Suppressor macrophage (primary cell): ENCODE results near the gene LBH.

ENCODE experiments used
- DNase-seq, 4 experiments: peaks; one replicate each; pipeline ENCODE4 v3.0.0-alpha.2; 2020 to 2022

LBH gene

DNA sequence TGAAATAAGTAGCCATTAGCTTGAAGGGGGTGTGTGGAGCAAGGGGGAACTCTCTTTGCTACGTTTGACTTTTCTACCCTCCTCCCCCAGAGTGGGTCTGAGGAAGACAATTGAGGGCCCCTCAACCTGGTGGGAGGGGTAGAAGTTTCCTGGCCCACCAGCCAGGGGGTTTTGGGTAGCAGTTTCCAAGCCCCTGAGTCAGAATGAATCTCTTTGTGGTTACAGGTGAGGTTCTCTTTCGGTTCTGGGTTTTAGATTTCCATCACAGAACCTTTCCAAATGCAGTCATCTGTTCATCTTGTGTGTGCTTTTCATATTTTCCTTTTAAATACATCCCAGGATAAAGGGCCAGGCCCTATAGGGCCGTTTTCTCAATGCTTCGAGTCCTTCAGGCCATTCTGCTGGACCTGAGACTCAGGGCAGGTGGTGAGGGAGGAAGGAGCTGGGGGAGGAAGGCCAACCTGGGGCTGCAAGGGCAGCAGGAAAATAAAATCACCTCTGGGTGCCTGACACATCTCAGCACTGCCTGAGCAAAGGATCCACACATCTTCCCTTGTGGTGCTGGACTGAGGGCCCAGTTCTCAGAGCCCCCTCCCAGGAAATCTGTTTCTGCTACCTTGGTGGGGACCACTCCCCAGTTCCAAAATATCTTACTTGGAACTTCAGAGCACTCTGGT lies 4.7 kb downstream of the LBH start:
- DNase-seq: no peak

DNA sequence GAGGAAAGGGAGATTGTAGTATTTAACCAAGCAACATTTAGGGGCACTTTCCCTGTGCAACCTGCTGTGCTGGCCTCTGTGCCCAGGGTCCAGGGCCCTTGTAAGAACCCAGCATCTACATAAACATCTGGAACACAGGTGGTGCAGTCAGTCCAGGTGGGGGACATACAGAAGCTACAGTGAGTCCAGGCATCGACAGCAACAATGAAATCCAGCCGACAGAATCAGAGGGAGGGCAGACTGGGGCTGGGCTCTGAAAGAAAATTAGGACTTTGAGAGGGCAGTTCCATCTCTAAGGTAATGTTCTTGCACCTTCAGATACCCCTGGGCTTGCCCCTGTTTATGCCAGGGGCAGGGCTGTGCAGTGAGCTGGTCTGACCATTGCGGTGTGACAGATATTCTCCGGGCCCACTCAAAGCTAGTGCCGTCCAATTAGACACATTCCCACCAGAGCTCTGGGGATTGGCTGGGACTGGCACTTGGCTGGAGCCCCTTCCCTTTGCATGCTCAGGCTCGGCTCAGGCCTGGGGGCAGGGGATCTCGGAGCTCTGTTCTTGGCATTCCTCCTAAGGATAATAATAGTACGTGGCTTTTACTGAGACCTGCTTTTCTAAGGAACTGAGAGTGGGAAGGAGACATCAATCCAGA lies 5.4 kb downstream of the LBH start:
- no peak for DNase-seq

DNA sequence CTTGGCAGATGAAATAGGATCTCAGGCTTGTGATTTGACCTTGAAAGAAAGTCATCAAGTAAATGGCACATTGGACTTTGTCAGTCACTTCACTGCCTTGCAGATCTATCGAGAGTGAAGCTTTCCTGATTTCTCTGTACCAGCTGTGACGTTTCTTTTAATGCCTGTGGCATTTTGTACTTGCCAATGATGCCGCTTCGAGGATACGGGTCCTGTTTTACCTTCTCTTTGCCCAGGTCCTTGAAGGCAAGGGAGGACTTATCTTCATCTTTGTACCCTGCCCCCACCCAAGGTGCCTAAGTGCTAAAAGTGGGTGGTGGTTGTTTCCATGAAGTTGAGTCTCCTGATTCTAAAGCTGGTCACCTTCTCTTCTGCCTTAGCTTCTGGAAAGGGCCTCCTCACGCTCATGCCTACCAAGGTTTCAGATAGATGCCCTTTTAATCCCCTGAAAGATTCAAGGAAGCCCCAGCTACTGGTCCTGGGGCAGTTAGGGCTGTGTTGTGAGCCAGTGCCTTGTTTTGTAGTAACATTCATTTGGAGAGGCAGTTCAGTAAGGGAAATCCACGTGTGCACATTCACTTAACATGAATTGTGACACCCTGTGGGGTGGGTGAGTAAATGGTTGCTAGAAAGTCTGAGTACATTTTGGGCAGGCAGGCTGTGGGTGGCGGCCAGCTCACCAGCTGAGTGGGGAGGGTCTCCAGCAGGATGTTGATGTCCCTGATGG lies 6.1 kb downstream of the LBH start:
- no peak for DNase-seq

DNA sequence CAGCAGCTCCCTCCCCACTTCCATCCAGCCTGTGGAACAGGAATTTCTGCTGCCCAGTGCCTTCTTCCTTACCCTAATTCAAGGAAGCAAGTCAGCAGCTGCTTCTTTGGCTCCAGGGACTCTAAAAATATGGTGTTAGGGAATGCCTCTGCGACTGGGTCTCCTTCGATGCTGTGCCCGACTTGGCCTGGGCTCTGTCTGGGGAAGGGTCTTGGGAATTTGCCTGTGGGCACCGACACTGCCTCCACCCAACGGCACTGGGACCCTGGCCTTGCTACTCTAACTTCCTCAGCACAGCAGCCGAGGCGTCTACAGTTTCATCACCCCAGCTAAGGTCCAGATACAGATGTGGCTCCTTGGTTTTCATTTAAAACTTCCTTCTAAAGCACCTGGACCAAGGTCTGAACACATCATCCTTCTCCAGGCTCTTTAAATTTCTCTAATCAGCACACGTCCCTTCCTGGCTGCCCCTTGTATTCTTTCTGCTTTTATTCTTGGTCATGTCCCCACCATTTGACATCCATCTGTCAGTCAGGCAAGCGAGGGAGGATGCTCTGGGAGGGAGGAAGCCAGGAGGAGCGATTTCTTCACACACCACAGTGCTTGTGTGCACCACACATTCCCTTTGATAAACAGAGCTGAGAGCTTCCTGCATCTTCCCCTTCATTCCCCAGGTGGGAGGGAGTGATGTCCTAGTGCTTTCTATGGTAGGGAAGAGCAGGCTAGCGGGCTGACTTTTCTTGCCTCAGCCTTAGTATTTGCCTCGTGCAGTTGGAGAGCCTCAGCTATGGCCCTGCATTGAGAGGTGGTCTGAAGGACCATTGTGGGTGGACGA lies 6.8 kb downstream of the LBH start:
- no peak for DNase-seq

DNA sequence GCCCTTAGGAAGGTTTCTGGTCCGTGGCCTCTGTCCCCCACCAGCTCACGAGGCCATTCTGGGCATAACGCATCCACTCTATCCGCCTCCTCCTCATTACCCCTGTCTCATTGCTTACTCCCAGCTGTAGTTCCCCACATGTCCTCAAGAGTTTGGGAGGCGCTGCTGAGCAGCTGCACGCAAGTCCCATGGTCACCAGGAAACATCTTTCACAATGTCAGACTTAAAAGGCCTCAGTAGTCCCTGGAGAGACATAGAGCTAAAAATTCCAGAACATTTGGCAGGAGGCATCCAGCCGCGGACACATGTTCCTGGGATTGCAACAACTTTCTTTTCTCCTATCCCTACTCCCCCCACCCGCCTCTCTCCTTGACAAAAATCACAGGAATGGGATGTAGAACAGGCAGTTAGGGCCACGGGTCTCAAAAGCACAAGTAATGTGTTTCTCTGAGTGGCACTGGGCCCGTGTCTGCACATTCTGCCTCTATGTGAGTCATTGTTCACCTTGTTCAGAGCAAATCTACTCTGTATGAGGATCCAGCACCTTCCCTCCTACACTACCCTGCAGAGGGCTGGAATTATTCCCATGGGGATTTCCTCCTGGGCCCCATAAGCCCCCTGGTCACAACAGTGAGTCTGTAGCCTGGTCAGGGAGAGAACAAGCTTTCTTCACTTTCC lies 8.1 kb downstream of the LBH start:
- DNase-seq: peak; percentile 71 to 79 (median 74)

DNA sequence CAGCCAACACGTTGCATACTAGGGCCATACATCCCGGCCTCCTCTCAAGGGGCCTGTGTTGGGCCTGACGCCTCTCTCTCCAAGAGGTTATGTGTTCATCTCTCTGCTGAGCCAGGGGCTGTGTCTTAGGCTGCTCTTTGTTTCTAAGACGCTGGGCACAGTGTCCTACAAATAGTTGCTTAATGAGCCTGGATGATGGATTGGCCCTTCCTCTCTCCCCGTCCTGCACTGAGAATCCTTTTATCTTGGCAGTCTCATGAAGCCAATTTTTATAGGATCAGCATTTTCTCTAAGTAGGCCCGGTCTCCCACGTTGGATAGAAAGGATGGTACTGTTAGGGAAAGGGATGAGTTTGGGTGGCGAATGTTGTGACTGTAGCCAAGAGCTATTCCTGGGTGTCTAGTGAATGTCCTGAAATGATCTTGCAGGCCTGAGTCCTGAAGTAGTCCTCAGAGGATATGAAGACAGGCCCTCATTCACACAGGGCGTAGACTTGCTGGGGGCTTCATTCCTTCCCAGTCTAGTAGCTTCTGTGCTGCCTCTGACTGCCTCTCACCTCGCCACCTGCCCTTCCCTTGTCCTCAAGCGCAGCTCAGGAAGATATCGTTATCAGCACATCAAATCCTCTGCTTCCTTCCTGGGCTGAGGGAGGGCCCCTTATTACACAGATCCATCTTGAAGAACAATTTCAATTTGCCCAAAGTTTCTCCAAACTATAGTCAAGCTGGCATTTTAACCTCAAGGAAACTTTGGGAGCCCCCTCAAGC lies 8.8 kb downstream of the LBH start:
- no peak for DNase-seq

DNA sequence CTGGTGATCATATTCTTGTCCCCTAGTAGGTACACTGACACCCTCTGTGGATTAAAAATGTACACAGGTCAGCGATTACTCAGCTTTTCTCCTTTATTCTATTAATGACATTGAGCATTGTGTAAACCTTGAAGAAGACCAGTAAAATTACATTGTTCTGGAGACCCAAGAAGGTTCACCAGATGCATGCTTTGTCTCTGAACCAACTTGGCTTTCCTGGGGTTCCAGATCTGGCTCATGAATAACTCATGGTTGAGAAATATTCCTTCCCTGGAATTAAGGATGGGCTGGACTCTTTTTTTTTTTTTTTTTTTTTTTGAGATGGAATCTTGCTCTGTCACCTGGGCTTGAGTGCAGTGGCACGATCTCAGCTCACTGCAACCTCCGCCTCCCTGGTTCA lies 11.9 kb downstream of the LBH start:
- DNase-seq: no peak

DNA sequence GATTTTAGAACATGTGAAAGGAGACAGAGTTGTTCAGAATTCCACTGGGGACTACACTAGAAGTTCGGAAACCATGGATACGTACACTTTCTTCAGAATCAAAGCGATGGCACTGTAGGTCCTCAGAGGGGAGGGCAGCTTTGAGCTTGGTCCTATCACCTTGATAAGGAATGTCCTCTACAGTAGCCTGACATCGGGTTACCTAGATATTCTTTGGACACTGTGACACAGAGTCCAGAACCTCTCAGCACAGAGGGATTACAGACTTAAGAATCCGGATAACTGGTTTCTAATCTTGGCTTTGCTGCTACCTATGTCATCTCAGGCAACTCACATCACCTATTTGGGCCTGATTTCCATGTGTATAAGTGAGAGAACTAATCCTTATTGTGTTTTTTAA lies 14.0 kb downstream of the LBH start:
- no peak for DNase-seq

DNA sequence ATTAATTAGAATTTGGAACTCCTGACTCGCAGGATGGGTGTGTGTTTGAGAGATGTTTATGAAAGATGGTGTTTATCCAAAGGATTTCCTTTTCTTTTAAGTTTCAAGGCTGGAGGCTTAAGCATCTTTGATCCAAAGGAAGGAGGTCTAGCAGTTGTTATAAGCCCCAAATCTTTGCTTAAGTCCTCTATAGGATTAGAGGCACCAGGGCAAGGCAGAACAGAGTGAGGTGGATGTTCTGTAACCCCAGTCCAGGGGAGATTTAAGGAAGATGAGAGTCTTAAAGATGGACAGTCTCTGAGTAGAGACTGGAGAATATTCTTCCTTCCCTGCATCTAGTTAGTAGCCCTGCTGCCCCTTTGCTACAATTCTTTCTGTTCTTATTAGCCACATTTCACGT lies 17.5 kb downstream of the LBH start:
- no peak for DNase-seq

DNA sequence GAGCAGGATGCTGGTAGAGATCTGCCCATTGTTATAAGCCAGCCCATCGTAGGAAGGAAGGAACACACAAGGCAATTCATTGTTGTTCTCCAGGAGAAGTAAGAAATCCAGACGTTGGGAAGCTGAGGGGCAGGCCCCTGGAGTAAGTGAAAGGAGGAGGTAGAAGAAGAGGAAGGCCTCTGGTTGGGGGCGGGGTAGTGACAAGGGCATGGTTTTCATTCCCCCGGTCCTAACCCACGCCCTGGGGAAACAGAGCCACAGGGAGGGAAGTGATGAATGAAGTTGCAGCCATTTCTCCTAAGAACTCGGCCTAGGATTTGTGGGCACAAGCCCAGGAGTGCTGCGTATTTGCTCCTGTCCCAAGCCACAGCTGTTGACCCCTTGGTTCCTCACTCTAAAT lies 18.0 kb downstream of the LBH start:
- DNase-seq: no peak

DNA sequence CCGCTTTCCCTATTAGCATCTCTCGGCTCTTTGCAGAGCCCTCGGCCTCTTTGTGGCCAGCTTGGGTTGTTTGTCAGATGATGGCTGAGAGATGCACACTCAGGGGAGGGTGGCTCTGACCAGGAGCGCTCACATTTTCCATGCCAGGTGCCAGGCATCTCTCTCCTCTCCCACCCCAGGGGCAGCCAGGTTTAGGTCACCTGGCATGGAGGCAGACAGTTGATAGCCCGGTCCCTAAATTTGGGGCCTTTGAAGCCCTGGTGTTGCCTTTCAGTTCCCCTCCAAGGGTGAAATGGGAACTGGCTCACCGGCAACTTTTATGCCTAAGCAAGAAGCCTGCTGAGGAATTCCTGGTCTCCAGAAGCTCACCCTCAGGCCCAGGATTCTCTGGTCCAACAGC lies 19.1 kb downstream of the LBH start:
- DNase-seq: no peak

DNA sequence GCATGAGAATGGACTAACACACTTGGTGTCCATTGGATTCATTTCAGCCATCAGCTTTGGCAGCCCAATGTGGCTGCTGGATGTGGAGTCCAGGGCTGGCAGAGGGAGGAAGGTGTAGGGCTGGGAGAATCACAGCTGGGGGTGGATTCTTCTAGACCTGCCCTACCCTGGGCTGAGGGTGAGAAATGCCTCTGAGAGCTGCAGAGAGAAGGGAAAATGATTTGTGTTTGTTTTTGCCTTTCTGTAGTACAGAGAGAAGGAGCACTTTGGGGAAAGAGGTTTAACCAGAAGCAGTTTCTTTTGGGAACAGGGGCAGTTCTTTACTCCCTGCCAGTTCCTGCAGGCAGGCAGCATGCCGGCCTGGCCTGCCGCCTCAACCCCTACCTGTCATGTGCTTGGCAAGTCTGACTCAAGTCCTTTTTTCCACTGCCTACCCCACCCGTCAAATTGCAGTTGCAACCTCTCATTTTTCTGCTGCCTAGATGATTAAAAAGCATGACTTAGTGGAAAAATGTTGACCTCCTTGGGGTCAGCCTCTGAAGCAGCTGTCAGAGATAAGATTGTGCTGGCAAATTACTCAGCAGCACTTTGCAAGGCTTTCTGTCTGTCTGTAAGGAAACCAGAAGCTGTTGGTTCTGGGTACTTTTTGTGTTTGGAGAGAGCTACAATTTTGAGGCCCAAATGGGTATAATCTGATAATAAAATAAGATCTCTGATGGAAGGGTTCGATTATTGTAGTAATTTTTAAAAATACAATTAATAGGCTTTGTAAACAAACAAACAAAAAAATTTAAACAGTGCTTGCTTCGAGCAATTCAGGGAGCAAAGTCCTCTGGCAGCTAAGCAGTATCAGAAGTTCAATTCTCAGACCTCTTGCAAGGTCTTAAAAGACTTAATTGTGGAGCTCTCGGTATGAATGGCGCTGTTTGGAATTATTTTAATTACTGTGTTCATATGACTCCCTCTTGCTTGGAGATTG lies 21.7 kb downstream of the LBH start:
- peak; percentile 26 to 57 (median 41) for DNase-seq

DNA sequence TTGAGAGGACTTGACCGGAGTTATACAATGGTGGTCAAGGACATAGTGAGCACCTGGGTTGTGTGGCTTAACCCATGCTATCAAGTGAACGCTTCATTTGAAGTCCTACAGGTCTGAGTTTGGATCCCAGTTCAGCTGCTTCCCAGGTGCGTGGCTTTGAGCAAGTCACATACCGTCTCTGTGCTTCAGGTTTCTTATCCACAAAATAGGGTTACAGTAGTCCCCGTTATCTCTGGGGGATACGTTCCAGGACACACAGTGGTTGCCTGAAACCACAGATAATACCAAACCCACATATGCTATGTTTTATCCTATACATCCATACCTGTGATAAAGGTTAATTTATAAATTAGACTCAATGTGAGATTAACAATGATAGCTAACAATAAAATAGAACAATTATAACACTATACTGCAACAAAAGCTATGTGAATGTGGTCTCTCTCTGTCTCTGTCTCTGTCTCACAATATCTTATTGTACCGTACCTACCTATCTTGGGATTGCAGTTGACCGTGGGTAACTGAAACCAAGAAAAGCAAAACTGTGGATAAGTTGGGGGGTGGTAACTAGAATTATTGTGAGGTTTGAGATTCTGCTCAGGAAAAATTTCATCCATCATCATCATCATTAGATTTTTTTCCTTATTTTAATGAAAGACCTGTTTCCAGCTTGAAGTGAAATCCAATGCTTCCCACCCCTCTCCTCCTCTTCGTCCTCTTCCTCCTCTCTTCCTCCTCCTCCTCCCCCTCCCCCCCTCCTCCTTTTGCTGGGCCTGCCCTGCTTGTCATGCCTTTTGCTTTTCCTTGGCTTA lies 22.7 kb downstream of the LBH start:
- no peak for DNase-seq

DNA sequence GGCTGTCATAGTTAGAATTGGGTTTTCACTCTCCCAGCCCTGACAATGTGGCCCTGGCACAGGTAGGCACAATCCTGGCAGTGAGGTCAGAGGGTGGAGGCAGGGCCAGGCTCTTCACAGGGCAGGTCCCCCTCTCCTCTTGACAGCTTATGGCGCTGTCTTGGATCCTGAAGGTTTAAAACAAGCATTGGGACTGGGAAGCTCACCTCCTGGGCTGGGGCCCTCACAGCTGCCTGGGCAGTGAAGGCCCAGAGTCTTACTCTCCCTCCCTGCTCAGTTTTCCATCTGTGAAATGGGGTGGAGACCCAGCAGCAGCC lies 23.3 kb downstream of the LBH start:
- no peak for DNase-seq

DNA sequence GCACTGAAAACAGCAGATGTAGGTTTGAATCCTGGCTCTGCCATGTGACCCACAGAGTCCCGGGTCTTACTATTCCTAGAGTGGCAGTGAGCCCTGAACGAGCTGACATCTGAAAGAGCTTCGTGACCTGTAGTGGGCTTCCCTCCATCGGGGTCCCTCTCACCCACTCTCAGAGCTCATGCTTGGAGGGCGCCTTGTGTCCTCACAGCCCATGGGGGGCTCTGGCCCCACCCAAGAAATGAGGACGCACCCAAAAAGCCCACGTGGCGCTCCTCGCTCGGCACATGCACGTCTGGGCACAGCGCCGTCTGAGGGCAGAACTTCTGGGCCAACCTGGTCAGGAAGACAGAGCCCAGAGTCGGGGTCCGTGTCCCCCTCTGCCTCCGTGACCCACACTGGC lies 23.7 kb downstream of the LBH start:
- no peak for DNase-seq

DNA sequence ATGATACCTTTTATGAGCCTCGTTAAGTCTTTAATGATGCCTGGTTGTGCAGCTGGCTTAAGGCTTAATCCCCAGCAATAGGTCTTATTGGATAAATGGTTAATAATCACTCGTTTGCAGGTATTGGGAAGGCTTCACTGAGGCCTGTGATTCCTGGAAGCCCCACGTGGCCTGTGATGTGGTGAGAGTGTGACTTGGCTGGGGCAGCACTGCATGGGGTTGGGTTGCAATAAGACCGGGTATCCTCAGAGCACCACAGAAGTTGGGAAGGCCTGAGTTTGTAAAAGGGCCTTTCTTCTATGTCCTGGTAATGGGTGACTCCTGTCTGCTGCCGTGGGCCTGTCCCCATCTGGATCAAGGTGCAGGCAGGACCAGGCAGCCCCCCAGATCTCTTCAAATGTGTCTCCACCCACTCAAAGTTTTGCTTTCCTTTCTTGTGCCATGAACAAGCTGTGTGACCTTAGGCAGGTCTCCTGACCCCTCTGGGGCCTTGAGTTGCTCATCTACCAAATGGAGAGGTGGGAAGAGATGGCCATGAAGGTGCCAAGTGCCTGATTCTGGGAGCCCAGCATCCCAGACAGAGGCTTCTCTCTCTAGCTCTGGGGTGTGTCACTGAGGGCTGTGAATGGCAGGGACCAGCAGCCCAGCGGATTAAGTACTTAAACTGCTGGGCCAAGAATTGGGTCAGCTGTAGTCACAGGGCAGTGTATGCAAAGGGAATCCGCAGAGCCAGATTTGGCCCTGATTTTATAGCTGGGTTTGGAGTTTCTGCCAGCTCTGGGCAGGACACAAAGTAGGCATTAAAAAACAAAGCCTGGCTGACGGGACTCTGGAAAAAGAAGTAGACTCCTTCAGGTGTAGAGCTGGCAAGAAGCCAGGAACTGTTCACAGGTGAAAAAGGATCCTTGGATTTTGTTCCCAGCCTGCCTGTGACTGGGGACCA lies 24.4 kb downstream of the LBH start:
- DNase-seq: no peak

DNA sequence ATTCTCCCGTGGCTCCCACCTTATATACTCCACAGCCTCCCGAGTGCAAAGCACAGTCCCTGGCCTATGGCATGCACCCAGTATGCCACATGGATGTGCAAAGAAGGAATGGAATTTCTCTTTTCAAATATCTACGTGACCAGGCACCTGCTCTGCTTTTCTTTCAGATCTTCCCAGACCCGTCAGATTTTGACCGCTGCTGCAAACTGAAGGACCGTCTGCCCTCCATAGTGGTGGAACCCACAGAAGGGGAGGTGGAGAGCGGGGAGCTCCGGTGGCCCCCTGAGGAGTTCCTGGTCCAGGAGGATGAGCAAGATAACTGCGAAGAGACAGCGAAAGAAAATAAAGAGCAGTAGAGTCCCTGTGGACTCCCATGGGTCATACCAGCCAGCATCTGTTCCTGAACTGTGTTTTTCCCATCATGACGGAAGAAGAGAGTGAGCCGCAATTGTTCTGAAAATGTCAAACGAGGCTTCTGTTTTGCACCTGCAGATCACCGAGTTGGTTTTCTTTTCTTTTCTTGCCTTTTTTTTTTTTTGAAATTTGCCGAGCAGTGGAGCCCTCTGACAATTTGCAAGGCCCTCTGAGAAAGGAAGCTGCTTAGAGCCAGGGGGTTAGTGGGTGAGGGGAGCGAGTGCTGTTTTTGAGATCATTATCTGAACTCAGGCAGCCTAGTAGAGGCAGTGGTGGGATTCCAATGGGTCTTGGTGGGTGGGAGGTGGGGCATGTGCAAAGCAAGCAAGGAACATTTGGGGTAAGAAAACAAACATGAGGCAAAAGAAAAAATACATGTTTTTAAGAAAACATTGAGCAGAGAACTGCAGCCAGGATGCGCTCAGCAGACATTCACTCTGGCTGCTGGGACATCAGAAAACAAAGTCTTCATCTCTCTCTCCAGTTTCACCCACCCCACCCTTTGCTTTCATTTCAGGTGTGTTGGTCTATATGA lies 26.2 kb downstream of the LBH start:
- DNase-seq: no peak
